RCC 7860 (cell line): Measurements from ENCODE around the gene FAM177B.
A peak's percentile ranks its signal among the peaks of the same experiment; 100 is the strongest.

Experiments
- DNase-seq: peaks from one replicate; pipeline ENCODE4 v3.0.0-alpha.2; 2015; ENCODE audit warnings: low spot score
- FAIRE-seq: peaks from 2 replicates; lab custom pipeline; 2012; peaks lifted over from hg19 to GRCh38; lab: Jason Lieb, UNC

FAM177B gene

GRCh38 chr1:222784916-222785315 lies 47.9 kb downstream of the FAM177B start:
- DNase-seq (no peak), FAIRE-seq (no peak)

- DNase-seq = no peak
- no peak for FAIRE-seq
These were observed 48.5 kb downstream of the FAM177B start for GRCh38 chr1:222785529-222785928.

- FAIRE-seq (no peak), DNase-seq (no peak)
These were observed 49.1 kb downstream of the FAM177B start for GRCh38 chr1:222786121-222786520.

DNA sequence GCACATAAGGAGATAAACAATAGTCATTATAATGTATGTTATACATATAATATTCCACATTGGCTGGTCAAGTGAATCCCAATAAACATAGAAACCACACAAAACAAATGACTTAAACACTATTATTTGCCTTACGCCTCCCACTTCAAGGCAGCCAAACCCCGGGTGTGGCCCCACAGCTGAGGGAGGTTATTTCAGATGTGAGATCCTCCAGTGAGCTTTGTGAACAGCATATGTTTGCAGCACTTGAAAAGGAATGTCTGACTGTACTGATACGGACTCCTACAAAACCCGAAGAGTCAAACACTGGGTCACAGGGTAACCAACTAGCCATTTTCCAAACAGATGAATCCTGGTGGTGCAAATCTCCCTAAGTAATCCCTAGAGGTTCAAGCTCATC lies 50.7 kb downstream of the FAM177B start:
- DNase-seq (no peak), FAIRE-seq (no peak)

DNA sequence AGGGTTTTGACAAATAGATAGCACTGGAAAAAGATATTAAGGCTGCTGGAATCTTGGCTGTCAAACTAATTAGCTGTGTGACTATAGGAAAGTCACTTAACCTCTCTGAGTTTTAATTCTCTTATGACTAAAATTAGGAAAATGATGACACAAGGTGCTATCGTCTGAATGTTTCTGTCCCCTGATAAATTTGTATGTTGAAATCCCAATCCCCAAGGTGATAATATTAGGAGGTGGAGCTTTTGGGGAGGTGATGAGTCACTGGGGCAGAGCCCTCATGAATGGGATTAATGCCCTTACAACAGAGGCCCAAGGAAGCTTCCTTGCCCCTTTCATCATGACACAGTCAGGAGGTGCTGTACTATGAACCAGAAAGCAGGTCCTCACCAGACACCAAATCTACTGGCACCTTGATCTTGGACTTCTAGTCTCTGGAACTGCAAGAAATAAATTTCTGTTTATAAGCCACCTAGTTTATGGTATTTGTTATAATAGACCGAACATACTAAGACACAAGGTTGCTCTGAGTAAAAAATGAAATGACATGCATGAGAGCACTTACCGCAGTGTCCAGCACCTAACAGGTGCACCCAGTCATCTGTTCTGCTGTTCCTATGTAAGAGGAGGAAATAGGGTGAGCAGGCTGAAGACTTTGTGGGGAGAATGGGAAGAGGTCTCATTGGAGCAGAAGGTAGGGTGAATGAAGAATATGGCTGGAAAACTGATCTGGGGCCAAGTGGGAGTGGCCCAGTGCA lies 51.6 kb downstream of the FAM177B start:
- no peak for FAIRE-seq
- no peak for DNase-seq

DNA sequence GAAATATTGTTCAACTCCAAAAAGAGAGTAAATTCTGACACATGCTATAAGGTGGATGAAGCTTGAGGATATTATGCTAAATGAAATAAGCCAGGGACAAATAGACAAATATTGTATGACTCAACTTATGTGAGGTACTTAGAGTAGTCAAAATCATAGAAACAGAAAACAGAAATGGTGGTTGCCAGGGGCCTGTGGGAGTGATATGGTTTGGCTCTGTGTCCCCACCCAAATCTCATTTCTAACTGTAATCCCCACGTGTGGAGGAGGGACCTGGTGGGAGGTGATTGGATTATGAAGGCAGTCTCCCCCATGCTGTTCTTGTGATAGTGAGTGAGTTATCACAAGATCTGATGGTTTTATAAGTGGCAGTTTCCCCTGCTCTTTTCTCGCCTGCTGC lies 53.1 kb downstream of the FAM177B start:
- FAIRE-seq = no peak
- no peak for DNase-seq

DNA sequence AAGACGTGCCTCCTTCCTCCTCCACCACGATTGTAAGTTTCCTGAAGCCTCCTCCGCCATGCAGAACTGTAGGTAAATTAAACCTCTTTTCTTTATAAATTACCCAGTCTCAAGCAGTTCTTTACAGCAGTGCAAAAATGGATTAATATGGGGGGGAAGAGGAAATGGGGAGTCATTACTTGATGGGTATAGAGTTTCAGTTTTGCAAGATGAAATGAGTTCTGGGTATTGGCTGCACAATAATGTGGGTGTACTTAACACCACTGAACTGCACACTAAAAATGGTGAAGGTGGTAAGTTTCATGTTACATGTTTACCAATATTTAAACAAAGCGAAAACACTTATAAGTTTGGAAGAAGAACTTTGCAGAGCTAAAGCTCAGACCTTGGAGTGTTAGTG lies 53.5 kb downstream of the FAM177B start:
- FAIRE-seq (no peak), DNase-seq (no peak)

DNA sequence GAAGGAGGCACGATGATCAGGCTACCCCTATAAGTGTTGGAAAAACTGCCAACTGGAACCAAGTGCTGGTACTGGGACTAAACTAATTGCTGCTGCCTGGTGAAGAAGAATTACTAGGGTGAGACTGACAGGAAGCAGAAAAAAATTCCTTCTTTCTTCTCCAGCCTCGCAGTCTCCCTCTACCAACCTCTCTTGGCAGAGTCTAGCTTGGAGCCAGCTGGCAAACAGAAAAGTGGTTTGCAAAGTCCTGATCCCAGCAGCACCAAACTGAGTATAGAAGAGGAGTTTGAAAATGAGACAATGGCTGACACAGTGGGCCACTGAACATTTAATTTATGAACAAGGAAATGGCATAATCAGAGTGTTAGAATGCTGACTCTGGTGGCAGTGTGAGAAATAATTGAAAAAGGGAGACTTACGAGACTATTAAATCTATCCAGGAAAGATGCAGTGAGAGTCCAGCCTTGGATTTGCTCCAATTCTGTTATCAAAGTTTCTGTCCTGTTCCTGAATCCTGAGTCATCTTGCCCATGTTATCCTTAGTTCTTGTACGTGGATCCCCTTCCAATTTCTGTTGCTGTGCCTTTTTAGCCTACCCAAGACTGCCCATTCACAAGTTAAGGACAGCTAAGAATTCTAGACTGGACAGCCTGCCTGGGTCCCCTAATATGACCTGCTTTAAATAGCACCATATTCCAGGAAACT lies 54.2 kb downstream of the FAM177B start:
- DNase-seq (no peak), FAIRE-seq (no peak)

GRCh38 chr1:222792744-222793143 lies 55.7 kb downstream of the FAM177B start:
- peak; percentile 72 for FAIRE-seq
- peak; percentile 21 for DNase-seq

- DNase-seq = no peak
- FAIRE-seq = no peak
These were observed 57.9 kb downstream of the FAM177B start for GRCh38 chr1:222794656-222795474.

- DNase-seq = peak; percentile 84
- FAIRE-seq = peak; percentile 99
These were observed 61.1 kb downstream of the FAM177B start for GRCh38 chr1:222798116-222798515.

- no peak for DNase-seq
- no peak for FAIRE-seq
These were observed 62.0 kb downstream of the FAM177B start for GRCh38 chr1:222798975-222799374.
